Skeletal muscle cell (primary cell): ENCODE results near the gene MSI2.
A peak's percentile ranks its signal among the peaks of the same experiment; 100 is the strongest.

ENCODE experiments used
- DNase-seq: peaks from one replicate; pipeline ENCODE4 v3.0.0-alpha.2; 2010; ENCODE audit warnings: low read depth
- H3K4me3 ChIP-seq: 2 replicates; pipeline ENCODE4 v1.5.1; 2011; ENCODE audit warnings: low read depth, mild to moderate bottlenecking, control low read depth, low read length, moderate library complexity

The MSI2 gene

GRCh38 chr17:57563958-57564357, 307.6 kb downstream of the MSI2 start:
- no peak for DNase-seq
- H3K4me3 ChIP-seq: no peak overlapping the region

DNA sequence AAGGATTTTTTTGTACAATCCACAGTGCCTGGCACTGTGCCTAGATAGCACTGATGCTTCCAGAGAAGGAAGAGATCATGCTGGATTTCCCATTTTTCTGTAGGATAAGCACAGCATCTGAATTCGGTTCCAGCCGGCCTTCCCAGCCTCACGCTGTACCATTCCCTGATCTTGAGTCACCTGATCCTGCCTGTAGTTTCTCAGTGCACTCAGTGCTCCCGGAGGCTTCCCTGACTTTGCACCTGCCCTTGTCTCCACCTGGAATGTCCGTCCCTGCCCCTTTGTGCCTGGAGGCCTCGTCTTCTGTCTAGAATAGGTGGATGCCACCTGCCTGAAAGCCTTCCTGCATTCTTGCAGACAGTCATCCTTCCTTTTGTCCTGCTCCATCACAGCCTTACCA, 308.9 kb downstream of the MSI2 start:
- no peak for DNase-seq
- no peak overlapping the region for H3K4me3 ChIP-seq

- H3K4me3 ChIP-seq: no peak overlapping the region
- no peak for DNase-seq
These were observed 310.4 kb downstream of the MSI2 start for GRCh38 chr17:57566721-57567120.

GRCh38 chr17:57567251-57567650, 310.9 kb downstream of the MSI2 start:
- no peak for DNase-seq

DNA sequence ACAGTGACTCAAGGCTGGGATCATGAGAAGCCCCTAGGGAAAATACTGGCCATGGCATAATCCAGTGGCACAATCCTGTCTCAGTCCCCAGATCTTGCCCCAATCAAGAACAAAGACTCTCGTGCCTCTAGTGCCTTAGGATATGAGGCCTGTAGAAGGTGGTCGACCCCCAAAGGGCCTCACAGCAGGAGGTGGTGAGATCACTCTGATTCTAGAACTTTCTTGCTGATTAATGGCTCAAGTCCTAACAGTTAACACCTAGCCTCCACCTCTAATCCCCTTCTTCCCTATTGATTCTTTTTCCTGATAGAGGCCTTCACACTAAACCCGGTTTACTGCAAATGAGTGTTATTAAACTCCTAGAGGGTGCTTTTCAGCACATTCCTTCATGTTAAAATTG, 312.0 kb downstream of the MSI2 start:
- no peak overlapping the region for H3K4me3 ChIP-seq
- no peak for DNase-seq

More at GRCh38 chr17:57567251-57567650, 310.9 kb downstream of the MSI2 start:
- H3K4me3 ChIP-seq: no peak overlapping the region

DNA sequence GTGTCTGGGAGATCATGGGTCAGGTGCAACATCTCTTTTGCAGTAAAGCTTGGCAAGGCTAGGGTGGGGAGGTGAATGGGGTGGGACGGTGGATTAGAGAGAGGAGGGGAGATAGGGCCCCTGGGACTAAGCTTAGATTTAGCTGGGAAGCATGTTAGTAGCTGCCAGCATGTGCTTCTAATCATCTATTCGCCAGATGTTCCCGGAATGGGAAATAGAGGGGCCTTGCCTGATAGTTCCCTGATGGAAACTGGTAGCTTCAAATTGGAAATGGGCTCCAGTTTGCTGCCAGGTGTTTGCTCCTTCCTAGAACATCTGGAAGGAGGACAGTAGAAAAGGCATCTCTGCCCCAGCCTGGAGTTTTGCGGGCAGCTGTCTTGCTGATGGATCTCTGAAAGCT, 312.7 kb downstream of the MSI2 start:
- DNase-seq: no peak
- H3K4me3 ChIP-seq: no peak overlapping the region

DNA sequence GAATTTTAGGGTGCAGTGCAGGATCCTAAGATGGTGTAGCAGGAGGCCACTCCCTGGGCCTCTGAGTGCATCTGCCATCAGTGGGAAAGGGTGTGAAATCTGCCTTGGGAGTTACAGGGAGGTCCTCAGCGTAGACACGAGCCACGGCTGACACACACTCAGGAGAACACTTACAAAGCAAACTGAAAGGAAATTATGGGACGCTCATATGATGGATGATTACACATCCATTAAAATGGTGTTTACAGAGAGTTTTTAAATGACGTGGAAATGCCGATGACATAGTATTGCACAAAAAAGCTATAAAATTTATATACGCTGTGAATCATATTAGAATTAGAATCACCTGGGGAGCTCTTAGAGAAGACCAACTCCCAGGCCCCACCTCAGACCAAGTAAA, 313.5 kb downstream of the MSI2 start:
- DNase-seq: no peak
- no peak overlapping the region for H3K4me3 ChIP-seq

- no peak for DNase-seq
These were observed 314.5 kb downstream of the MSI2 start for GRCh38 chr17:57570724-57571344.

GRCh38 chr17:57572062-57572461, 315.7 kb downstream of the MSI2 start:
- no peak for DNase-seq
- H3K4me3 ChIP-seq: no peak overlapping the region

More at GRCh38 chr17:57570724-57571344, 314.5 kb downstream of the MSI2 start:
- H3K4me3 ChIP-seq: no peak overlapping the region

DNA sequence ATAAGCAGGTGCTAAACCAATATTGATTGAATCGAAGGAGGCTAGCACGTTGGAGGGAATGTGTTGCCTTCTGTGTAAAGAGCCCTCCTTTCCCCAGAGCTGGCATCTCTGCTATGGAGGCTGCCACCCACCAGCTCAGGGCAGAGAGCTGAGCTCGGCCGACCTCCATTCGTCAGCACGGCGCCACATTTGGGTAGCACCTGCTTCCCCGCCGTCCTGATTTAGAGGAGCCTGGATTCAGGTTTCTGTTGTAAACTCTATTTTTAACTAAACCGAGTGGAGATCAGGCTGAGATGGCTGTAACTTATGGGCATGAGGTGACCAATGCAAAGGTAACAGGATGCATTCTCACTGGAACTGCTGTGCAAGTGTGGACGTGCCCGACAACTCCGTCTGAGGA, 316.3 kb downstream of the MSI2 start:
- DNase-seq: no peak
- no peak overlapping the region for H3K4me3 ChIP-seq

GRCh38 chr17:57574040-57574513, 317.8 kb downstream of the MSI2 start:
- DNase-seq: peak; percentile 62
- no peak overlapping the region for H3K4me3 ChIP-seq

DNA sequence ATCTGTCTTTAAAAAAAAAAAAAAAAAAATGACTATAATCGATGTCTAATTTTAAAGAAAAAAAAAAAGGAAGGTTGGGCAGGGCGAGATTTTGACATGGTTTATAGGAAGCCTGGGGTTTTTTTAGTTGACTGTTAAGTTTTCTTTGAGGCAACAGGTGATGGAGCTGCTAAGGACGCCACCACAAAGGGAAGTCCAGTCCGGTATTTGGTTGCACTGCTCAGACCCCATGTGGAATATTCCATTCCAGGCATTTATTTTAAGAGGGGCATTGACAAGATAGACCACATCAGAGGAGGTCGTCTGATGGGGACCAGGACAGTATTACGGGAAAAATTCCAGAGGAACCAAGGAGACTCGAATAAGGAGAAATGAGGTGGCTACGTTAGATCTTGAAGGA, 320.4 kb downstream of the MSI2 start:
- no peak overlapping the region for H3K4me3 ChIP-seq
- DNase-seq: no peak

GRCh38 chr17:57577751-57578607, 321.7 kb downstream of the MSI2 start:
- peak overlapping the region; percentile 16 for H3K4me3 ChIP-seq
- peak; percentile 55 for DNase-seq

DNA sequence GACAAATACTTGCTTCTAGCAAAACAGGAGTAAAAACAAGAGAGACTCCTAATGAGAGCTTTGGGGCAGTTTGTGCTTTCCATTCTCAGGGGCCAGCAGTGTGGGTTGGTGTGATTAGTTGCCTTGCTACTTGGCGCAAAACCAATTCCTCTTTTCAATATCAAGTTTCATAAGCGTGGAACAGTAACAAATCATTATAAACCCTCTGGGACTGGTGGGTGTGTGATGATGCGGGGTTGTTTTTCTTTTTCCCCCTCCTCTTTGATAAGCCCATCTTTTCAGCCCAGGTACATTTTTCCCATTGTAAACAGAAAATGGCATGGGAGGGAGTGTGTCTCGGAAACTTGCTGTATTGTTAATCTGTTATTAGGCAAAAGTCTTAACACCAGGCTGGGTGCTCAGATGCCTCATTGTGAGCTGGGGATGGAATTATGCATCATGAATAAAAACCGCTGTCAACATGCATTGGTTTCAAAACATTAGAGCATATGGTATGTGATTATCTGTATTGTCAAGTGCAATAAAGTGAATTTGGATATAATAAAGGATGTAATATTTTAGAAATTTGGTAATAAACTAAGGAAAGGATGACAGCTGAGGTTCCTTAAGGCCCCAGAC, 322.4 kb downstream of the MSI2 start:
- DNase-seq: peak; percentile 39
- no peak overlapping the region for H3K4me3 ChIP-seq

DNA sequence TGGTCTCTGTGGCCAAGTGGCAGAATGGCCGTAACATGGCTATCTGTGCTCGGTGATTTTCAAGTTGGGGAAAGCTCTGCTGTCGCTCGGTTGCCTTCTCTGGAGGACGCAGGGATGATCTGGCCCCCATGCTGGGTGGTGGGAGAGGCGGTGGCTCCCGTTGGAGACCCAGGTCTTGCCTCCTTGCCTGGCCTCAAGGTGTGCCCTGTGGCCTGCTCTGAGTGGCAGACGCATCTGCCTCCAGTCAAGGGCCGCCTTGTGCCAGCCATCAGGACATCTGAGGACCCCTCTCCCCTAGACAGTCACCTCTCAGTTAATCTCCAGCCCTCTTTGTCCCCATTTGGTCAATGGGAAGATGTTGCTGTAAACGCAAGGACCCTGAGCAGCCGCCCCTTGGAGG, 322.9 kb downstream of the MSI2 start:
- no peak overlapping the region for H3K4me3 ChIP-seq
- no peak for DNase-seq

GRCh38 chr17:57580055-57580739, 323.9 kb downstream of the MSI2 start:
- DNase-seq: no peak

GRCh38 chr17:57582881-57583756, 326.8 kb downstream of the MSI2 start:
- H3K4me3 ChIP-seq: no peak overlapping the region
- DNase-seq: no peak

More at GRCh38 chr17:57580055-57580739, 323.9 kb downstream of the MSI2 start:
- H3K4me3 ChIP-seq: no peak overlapping the region

DNA sequence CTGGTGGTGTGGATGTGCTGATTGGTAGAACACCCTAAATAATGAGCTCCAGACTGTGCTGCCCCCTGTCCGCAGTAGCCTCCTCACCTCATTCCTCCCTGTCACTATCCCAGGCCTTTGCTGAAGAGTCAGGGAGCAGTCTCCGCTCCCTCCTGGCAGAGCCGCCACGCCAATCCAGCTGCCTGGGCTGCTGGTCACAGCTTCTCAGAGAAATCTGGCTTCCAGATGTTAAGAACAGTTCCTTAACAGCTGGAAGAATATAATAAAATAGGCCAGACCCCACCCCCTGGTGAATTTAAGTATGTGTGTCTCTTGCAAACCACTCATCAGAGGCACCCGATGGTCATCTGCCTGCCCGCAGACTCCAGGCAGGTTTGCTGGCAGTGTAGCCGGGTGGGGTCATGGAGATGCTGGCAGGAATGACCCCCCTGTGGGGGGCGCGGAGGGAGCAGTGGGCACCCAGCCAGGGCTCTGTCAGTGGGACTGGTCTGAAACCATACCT, 327.8 kb downstream of the MSI2 start:
- no peak overlapping the region for H3K4me3 ChIP-seq
- DNase-seq: no peak
